KMS-11 (cell line): ENCODE measurements around the gene KRTAP10-1.
"Not testable (repeated sequence)": the region's sequence is repeated elsewhere in the genome, so short reads cannot be mapped to it uniquely, and the experiment has no call there.

Source experiments
- H2AFZ ChIP-seq: fragments of 200-600 bp; sonication (generic); 2 replicates; pipeline ENCODE4 v1.6.1; 2016; ENCODE audit warnings: antibody characterized with exemption, mixed run types, low read depth
- H3K27ac ChIP-seq: fragments of 200-600 bp; sonication (generic); 2 replicates; pipeline ENCODE4 v1.6.1; 2016; ENCODE audit warnings: mild to moderate bottlenecking, mixed run types
- H3K27me3 ChIP-seq: fragments of 200-600 bp; sonication (generic); 2 replicates; pipeline ENCODE4 v1.6.1; 2017; ENCODE audit warnings: mild to moderate bottlenecking, low read depth, mixed run types, moderate library complexity; ENCODE audit not compliant: insufficient read depth
- H3K36me3 ChIP-seq: fragments of 200-600 bp; sonication (generic); 2 replicates; pipeline ENCODE4 v1.6.1; 2017; ENCODE audit warnings: mild to moderate bottlenecking, mixed run types; ENCODE audit not compliant: insufficient read depth
- H3K4me1 ChIP-seq: fragments of 200-600 bp; sonication (generic); 2 replicates; pipeline ENCODE4 v1.6.1; 2016; ENCODE audit warnings: mild to moderate bottlenecking, low read depth, mixed run types; ENCODE audit not compliant: poor library complexity, severe bottlenecking
- H3K4me2 ChIP-seq: fragments of 200-600 bp; sonication (generic); 2 replicates; pipeline ENCODE4 v1.7.0; 2016; ENCODE audit warnings: mild to moderate bottlenecking, mixed run types
- H3K4me3 ChIP-seq: fragments of 200-600 bp; sonication (generic); IDR thresholded peaks from 2 replicates; pipeline ENCODE4 v1.6.1; 2017; ENCODE audit warnings: low read depth, low read length, mixed read lengths; ENCODE audit not compliant: insufficient read depth
- H3K79me2 ChIP-seq: fragments of 200-600 bp; sonication (generic); 2 replicates; pipeline ENCODE4 v1.6.1; 2016; ENCODE audit warnings: low read depth, mixed run types; ENCODE audit not compliant: insufficient read depth
- H3K9ac ChIP-seq: fragments of 200-600 bp; sonication (generic); 2 replicates; pipeline ENCODE4 v1.6.1; 2016; ENCODE audit warnings: mild to moderate bottlenecking, mixed run types
- H4K20me1 ChIP-seq: fragments of 200-600 bp; sonication (generic); 2 replicates; pipeline ENCODE4 v1.6.1; 2016; ENCODE audit warnings: mild to moderate bottlenecking, mixed run types; ENCODE audit not compliant: insufficient read depth
- TF ChIP-seq, protein P1 (sequence below): fragments of 200-600 bp; sonication (generic); conservative IDR thresholded peaks from 2 replicates; pipeline ENCODE4 v1.6.1; 2017; ENCODE audit warnings: low read depth, mild to moderate bottlenecking, antibody characterized with exemption, low read length, moderate library complexity, mixed read lengths

The KRTAP10-1 gene

DNA sequence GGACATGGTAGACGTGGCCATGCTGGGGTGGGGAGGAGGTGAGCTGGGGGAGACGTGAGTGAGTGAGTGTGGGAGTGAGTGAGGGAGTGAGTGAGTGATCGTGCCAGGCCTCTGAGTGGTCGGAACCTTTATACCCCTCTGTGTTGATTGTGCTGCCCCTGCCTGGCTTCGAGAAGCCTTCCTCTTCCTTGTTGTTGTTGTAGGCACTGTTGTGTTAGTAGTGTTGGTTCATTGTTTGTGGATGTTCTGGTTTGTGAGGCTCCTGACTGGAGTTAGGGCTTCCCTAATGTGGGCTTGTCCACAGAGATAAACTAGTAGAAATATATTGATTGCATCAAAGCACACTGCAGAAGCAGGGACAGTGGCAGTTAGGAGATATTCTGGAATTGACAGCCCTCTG lies 18.7 kb upstream of the KRTAP10-1 start, which contains the start of gene KRTAP10-3:
Gene KRTAP10-3, minus strand, starts transcription at position 101 of the 400 bp plus-strand sequence. Its CDS starts 80 bp downstream, at position 21.
- Histone ChIP-seq H3K4me3 (no peak within 1 kb of the TSS), H3K36me3 (no peaks in the 10 kb centered on the region), H3K4me2 (no peak within 1 kb of the TSS), H3K9ac (no peak within 1 kb of the TSS), H3K4me1 (no peaks in the 10 kb centered on the region), H3K27ac (no peak within 1 kb of the TSS), H3K79me2 (no peaks in the 10 kb centered on the region), H3K27me3 (peaks cover 55% of the 10 kb centered on the region), H4K20me1 (no peaks in the 10 kb centered on the region), H2AFZ (no peak within 1 kb of the TSS)
- TF ChIP-seq, protein P1, sequence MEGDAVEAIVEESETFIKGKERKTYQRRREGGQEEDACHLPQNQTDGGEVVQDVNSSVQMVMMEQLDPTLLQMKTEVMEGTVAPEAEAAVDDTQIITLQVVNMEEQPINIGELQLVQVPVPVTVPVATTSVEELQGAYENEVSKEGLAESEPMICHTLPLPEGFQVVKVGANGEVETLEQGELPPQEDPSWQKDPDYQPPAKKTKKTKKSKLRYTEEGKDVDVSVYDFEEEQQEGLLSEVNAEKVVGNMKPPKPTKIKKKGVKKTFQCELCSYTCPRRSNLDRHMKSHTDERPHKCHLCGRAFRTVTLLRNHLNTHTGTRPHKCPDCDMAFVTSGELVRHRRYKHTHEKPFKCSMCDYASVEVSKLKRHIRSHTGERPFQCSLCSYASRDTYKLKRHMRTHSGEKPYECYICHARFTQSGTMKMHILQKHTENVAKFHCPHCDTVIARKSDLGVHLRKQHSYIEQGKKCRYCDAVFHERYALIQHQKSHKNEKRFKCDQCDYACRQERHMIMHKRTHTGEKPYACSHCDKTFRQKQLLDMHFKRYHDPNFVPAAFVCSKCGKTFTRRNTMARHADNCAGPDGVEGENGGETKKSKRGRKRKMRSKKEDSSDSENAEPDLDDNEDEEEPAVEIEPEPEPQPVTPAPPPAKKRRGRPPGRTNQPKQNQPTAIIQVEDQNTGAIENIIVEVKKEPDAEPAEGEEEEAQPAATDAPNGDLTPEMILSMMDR: no peak

DNA sequence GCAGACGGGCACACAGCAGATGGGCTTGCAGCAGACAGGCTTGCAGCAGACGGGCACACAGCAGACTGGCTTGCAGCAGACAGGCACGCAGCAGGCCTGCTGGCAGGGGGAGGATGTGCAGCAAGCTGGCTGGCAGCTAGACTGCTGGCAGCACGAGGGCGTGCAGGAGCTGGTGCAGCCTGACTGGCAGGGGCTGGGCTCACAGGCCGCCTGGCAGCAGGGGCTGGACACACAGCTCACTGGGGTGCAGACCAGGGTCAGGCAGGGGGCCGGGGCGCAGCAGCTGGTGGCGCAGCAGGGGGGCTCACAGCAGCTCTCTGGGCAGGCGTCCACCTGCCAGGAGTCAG lies 18.3 kb upstream of the KRTAP10-1 start:
- H3K4me1 ChIP-seq, H3K4me2 ChIP-seq, H3K4me3 ChIP-seq, H4K20me1 ChIP-seq, H3K9ac ChIP-seq, H2AFZ ChIP-seq, H3K27ac ChIP-seq, H3K79me2 ChIP-seq, H3K36me3 ChIP-seq: not testable (repeated sequence)
- peaks cover 59% of the 10 kb centered on the region for H3K27me3 ChIP-seq

DNA sequence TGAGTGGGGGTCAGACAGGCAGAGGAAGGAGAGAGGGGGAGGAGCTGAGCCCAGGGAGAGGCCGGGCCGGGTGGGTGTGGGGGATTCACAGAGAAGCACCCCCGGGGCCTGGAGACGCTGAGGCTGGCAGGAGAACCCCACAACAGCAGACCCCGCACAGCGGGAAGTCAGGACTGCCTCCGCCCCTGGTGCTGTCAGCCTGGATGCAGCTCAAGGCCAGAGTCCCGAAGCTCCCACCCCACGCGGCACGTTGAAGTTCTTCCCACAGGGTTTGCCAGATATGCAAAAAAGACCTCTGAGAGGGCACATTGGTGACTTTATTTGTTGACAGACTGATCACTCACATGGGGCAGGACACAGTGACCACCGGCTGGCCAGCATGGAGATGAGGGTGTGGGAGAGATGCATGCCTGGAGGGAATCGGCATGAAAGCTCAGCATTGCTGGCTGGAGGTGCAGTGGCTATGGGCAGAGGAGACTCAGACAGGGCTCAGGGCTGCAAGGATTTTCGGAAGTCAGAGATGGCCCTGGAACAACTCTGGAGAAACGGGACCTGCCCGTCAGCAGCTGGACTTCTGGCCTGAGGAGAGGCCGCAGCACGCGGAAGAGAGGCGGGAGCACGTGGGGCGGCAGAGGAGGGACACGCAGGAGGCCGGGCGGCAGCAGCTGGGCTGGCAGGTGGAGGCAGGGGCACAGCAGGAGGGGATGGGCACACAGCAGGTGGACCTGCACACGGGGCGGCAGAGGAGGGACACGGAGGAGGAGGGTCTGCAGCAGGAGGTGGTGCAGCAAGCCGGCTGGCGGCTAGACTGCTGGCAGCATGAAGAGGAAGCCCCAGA lies 17.7 kb upstream of the KRTAP10-1 start:
- Histone ChIP-seq H4K20me1 (no peaks in the 10 kb centered on the region), H2AFZ (no peak overlapping the region), H3K27me3 (peaks cover 65% of the 10 kb centered on the region), H3K4me3 (no peak overlapping the region), H3K4me1 (no peaks in the 10 kb centered on the region), H3K79me2 (no peaks in the 10 kb centered on the region), H3K4me2 (no peak overlapping the region), H3K36me3 (no peaks in the 10 kb centered on the region), H3K9ac (no peak overlapping the region), H3K27ac (no peak overlapping the region)
- TF ChIP-seq, protein P1: no peak

DNA sequence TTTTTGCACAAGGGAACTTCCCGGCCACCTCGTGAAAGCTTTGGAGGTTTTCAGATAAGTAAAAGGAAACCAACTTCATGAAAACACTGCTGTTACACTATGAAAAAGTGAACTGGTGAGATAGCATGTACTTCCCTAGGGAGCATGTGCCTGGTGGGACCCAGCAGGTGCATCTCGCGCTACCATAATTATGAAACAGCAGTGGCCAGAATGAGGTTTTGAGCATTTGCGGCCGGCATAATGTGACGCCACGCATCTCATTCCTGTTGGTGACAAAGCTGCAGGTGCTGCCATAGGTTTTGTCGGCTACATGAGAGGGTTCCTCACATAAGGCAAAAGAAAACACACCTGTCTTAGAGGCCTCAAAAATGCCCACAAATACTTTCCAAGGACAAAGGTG lies 16.9 kb upstream of the KRTAP10-1 start:
- Histone ChIP-seq H3K4me2 (no peak overlapping the region), H3K27me3 (peaks cover 71% of the 10 kb centered on the region), H3K36me3 (no peaks in the 10 kb centered on the region), H3K27ac (no peak overlapping the region), H3K4me3 (no peak overlapping the region), H4K20me1 (no peaks in the 10 kb centered on the region), H3K9ac (no peak overlapping the region), H3K79me2 (no peaks in the 10 kb centered on the region), H3K4me1 (no peaks in the 10 kb centered on the region), H2AFZ (no peak overlapping the region)
- TF ChIP-seq, protein P1: no peak

DNA sequence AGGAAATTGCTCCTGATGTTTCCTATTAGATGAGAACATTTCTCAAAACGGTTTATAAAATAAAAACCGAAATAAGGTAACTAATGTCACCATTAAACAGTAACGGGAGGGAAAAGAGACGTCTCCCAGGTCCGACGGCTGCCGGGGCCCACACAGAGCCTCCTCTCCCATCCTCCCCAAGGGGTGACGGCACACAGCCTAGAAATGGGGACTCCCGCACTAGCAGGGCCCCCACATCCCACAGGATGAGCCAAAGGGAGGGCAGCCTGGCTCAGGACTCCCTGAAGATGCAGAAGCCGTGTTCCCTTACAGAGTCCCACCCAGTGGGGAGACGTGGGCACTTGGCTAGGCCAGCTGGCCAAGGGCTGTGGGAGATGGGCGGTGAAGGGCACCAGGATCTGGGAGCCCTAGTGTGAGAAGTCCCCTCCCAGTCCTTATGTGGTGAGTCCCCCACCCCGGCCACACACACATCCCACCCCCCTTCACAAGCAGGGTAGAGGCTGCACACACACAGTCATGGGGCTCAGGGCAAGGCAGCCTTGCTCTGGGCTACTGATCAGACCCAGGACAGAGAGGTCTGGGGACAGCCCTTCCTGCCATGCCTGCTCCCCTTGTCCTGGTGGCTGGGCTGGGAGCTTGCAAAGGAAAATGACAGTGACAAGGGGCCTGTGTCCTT lies 15.3 kb upstream of the KRTAP10-1 start:
- Histone ChIP-seq H3K9ac (no peak overlapping the region), H3K79me2 (no peaks in the 10 kb centered on the region), H3K36me3 (no peaks in the 10 kb centered on the region), H3K4me3 (no peak overlapping the region), H3K27ac (no peak overlapping the region), H2AFZ (no peak overlapping the region), H3K27me3 (peaks cover 67% of the 10 kb centered on the region), H4K20me1 (no peaks in the 10 kb centered on the region), H3K4me1 (no peaks in the 10 kb centered on the region), H3K4me2 (no peak overlapping the region)
- TF ChIP-seq, protein P1: no peak
